Effector CD4-positive, alpha-beta T cell (primary cell): ENCODE measurements around the gene PLET1.
"Not testable (repeated sequence)": the region's sequence is repeated elsewhere in the genome, so short reads cannot be mapped to it uniquely, and the experiment has no call there.

Experiments used
- DNase-seq: peaks from one replicate; pipeline ENCODE4 v3.0.0-alpha.2; 2020

The PLET1 gene

DNA sequence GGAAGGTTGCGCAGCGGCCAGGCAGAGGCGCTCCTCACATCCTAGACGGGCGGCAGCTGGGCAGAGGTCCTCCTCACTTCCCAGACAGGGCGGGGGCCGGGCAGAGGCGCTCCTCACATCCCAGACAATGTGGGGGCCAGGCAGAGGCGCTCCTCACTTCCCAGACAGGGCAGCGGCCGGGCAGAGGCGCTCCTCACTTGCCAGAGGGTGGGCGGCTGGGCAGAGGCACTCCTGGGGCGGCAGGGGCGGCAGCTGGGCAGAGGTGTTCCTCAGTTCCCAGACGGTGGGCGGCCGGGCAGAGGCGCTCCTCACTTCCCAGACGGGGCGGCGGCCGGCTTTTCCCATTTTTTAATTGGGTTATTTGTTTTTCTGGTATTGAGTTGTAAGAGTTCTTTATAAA is 54.6 kb downstream of the PLET1 start:
- DNase-seq: no peak

DNA sequence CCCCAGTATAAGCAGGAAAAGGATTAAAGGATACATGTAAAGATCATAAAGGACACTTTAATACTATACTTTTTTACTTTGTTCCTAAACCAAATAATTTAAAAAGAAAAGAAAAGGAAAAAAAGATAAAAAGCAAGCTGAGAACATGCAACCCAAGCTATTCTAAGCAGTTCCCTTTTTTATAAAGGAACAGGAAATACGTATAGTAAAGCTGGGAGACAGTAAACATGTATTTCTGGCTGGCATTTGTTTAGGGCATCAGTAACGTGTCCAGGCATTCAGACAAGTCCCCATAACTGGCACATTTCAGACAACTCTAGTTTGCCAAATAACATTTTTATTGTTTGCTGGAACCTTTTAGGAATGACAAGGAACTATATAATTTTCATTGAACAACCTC is 60.4 kb downstream of the PLET1 start:
- no peak for DNase-seq

DNA sequence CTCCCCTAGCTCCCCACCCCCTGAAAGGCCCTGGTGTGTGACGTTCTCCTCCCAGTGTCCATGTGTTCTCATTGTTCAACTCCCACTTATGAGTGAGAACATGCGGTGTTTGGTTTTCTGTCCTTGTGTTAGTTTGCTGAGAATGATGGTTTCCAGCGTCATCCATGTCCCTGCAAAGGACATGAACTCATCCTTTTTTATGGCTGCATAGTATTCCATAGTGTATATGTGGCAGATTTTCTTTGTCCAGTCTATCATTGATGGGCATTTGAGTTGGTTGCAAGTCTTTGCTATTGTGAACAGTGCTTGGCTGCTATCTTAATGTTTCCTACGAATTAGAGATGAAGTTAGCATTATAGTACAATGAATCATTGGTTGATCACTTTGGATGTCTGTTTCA is 61.6 kb downstream of the PLET1 start:
- DNase-seq: not testable (repeated sequence)
